ENCODE data around the gene RESF1. TPM values are rescaled to one million over a fixed set of nuclear protein-coding genes. Genes with fewer than 3 reads are reported as not detected.

The RESF1 gene, protein sequence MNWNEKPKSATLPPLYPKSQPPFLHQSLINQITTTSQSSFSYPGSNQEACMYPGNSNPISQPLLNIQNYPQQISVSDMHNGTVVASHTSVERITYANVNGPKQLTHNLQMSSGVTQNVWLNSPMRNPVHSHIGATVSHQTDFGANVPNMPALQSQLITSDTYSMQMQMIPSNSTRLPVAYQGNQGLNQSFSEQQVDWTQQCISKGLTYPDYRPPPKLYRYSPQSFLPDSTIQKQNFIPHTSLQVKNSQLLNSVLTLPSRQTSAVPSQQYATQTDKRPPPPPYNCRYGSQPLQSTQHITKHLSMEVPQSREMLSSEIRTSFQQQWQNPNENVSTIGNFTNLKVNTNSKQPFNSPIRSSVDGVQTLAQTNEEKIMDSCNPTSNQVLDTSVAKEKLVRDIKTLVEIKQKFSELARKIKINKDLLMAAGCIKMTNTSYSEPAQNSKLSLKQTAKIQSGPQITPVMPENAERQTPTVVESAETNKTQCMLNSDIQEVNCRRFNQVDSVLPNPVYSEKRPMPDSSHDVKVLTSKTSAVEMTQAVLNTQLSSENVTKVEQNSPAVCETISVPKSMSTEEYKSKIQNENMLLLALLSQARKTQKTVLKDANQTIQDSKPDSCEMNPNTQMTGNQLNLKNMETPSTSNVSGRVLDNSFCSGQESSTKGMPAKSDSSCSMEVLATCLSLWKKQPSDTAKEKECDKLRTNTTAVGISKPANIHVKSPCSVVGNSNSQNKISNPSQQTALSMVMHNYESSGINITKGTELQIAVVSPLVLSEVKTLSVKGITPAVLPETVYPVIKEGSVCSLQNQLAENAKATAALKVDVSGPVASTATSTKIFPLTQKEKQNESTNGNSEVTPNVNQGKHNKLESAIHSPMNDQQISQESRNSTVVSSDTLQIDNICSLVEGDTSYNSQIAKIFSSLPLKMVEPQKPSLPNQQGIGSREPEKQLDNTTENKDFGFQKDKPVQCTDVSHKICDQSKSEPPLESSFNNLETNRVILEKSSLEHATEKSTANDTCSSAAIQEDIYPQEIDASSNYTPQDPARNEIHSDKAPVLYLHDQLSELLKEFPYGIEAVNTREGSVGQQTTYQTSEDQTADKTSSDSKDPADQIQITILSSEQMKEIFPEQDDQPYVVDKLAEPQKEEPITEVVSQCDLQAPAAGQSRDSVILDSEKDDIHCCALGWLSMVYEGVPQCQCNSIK (N-terminal part only)
- total RNA-seq (2014; rRNA removed; shearing (Covaris generic)) (236 and 313 TPM in 2 replicates), polyA plus RNA-seq (2016; fragmentation: Nextera tagmentation; extraction: Ambion mirVana) (126 and 134 TPM in 2 replicates)
- long read RNA-seq, partial matches to known transcripts, result 24 of 28 reads
- long read RNA-seq, other reads (novel, unspliced or antisense), result 1 of 28 reads

DNA sequence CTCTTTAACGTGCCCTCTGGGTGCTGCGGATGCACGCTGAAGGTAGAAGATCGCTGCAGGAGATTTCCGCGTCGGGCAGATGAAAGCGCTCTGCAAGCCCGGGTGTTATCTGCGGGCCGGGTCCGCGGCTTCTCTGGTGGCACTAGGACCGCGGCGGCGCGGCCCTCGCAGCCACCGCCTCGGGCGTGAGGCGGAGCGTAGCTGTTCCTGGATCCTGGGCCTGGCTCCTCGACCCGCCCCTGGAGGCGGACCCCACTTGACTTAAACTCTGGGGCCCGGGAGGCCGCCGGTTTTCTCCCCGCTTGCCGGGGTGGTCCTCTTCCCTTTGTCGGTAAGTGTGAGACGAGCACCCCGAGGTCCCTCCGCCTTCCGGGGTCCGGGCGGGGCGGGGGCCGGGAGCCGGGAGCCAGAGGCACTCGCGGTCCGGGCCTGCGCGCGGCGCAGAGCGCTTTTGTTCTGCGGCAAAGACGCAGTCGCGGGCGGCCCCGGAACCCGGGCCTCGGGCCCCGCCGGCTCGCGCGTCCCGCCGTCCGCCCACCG, at the start of gene RESF1:
RESF1 (plus strand) TSS at position 255 of the 540 bp plus-strand sequence. CDS start 21,541 bp downstream, outside the sequence.
- ATAC-seq, result peak; percentile 96
- TF ChIP-seq EZH2 (IDR thresholded peaks at IDR 0.05; ENCODE audit: low read depth, unreplicated experiment) (no peak), STAT1 (IDR thresholded peaks at IDR 0.05; ENCODE audit: unreplicated experiment) (no peak), EZH2phosphoT487 (IDR thresholded peaks at IDR 0.05; ENCODE audit: unreplicated experiment) (no peak), ZNF114 (CRISPR knock-in tag; IDR thresholded peaks at IDR 0.05) (no peak), POLR2AphosphoS5 (IDR thresholded peaks at IDR 0.05; ENCODE audit: low read depth) (peak; percentile 80), ZNF331 (CRISPR knock-in tag; IDR thresholded peaks at IDR 0.05; ENCODE audit: low read depth) (no peak)
- TF ChIP-seq, protein P1, sequence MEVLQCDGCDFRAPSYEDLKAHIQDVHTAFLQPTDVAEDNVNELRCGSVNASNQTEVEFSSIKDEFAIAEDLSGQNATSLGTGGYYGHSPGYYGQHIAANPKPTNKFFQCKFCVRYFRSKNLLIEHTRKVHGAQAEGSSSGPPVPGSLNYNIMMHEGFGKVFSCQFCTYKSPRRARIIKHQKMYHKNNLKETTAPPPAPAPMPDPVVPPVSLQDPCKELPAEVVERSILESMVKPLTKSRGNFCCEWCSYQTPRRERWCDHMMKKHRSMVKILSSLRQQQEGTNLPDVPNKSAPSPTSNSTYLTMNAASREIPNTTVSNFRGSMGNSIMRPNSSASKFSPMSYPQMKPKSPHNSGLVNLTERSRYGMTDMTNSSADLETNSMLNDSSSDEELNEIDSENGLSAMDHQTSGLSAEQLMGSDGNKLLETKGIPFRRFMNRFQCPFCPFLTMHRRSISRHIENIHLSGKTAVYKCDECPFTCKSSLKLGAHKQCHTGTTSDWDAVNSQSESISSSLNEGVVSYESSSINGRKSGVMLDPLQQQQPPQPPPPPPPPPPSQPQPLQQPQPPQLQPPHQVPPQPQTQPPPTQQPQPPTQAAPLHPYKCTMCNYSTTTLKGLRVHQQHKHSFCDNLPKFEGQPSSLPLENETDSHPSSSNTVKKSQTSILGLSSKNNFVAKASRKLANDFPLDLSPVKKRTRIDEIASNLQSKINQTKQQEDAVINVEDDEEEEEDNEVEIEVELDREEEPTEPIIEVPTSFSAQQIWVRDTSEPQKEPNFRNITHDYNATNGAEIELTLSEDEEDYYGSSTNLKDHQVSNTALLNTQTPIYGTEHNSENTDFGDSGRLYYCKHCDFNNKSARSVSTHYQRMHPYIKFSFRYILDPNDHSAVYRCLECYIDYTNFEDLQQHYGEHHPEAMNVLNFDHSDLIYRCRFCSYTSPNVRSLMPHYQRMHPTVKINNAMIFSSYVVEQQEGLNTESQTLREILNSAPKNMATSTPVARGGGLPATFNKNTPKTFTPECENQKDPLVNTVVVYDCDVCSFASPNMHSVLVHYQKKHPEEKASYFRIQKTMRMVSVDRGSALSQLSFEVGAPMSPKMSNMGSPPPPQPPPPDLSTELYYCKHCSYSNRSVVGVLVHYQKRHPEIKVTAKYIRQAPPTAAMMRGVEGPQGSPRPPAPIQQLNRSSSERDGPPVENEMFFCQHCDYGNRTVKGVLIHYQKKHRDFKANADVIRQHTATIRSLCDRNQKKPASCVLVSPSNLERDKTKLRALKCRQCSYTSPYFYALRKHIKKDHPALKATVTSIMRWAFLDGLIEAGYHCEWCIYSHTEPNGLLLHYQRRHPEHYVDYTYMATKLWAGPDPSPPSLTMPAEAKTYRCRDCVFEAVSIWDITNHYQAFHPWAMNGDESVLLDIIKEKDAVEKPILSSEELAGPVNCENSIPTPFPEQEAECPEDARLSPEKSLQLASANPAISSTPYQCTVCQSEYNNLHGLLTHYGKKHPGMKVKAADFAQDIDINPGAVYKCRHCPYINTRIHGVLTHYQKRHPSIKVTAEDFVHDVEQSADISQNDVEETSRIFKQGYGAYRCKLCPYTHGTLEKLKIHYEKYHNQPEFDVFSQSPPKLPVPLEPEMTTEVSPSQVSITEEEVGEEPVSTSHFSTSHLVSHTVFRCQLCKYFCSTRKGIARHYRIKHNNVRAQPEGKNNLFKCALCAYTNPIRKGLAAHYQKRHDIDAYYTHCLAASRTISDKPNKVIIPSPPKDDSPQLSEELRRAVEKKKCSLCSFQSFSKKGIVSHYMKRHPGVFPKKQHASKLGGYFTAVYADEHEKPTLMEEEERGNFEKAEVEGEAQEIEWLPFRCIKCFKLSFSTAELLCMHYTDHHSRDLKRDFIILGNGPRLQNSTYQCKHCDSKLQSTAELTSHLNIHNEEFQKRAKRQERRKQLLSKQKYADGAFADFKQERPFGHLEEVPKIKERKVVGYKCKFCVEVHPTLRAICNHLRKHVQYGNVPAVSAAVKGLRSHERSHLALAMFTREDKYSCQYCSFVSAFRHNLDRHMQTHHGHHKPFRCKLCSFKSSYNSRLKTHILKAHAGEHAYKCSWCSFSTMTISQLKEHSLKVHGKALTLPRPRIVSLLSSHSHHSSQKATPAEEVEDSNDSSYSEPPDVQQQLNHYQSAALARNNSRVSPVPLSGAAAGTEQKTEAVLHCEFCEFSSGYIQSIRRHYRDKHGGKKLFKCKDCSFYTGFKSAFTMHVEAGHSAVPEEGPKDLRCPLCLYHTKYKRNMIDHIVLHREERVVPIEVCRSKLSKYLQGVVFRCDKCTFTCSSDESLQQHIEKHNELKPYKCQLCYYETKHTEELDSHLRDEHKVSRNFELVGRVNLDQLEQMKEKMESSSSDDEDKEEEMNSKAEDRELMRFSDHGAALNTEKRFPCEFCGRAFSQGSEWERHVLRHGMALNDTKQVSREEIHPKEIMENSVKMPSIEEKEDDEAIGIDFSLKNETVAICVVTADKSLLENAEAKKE (CRISPR knock-in tag; IDR thresholded peaks at IDR 0.05), result no peak
- TF ChIP-seq, protein P2, sequence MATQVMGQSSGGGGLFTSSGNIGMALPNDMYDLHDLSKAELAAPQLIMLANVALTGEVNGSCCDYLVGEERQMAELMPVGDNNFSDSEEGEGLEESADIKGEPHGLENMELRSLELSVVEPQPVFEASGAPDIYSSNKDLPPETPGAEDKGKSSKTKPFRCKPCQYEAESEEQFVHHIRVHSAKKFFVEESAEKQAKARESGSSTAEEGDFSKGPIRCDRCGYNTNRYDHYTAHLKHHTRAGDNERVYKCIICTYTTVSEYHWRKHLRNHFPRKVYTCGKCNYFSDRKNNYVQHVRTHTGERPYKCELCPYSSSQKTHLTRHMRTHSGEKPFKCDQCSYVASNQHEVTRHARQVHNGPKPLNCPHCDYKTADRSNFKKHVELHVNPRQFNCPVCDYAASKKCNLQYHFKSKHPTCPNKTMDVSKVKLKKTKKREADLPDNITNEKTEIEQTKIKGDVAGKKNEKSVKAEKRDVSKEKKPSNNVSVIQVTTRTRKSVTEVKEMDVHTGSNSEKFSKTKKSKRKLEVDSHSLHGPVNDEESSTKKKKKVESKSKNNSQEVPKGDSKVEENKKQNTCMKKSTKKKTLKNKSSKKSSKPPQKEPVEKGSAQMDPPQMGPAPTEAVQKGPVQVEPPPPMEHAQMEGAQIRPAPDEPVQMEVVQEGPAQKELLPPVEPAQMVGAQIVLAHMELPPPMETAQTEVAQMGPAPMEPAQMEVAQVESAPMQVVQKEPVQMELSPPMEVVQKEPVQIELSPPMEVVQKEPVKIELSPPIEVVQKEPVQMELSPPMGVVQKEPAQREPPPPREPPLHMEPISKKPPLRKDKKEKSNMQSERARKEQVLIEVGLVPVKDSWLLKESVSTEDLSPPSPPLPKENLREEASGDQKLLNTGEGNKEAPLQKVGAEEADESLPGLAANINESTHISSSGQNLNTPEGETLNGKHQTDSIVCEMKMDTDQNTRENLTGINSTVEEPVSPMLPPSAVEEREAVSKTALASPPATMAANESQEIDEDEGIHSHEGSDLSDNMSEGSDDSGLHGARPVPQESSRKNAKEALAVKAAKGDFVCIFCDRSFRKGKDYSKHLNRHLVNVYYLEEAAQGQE (IDR thresholded peaks at IDR 0.05; ENCODE audit: unreplicated experiment), result no peak
- TF ChIP-seq, protein P3, sequence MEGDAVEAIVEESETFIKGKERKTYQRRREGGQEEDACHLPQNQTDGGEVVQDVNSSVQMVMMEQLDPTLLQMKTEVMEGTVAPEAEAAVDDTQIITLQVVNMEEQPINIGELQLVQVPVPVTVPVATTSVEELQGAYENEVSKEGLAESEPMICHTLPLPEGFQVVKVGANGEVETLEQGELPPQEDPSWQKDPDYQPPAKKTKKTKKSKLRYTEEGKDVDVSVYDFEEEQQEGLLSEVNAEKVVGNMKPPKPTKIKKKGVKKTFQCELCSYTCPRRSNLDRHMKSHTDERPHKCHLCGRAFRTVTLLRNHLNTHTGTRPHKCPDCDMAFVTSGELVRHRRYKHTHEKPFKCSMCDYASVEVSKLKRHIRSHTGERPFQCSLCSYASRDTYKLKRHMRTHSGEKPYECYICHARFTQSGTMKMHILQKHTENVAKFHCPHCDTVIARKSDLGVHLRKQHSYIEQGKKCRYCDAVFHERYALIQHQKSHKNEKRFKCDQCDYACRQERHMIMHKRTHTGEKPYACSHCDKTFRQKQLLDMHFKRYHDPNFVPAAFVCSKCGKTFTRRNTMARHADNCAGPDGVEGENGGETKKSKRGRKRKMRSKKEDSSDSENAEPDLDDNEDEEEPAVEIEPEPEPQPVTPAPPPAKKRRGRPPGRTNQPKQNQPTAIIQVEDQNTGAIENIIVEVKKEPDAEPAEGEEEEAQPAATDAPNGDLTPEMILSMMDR (conservative IDR thresholded peaks at IDR 0.05; ENCODE audit: low read depth in 2 of 2), result no peak

More for the DNA sequence above, at the start of gene RESF1:
- peak within 1 kb of the TSS; percentile 77 for H3K27ac ChIP-seq (ENCODE audit: low read depth)
- peak within 1 kb of the TSS; percentile 90 for H3K4me2 ChIP-seq
- Mint-ChIP-seq H3K4me1 (peaks cover 35% of the 10 kb centered on the region), H3K4me3 (peak within 1 kb of the TSS; percentile 86), H3K9me3 (peaks cover 22% of the 10 kb centered on the region), H3K27ac (peak within 1 kb of the TSS; percentile 90), H3K27me3 (ENCODE audit: insufficient read depth, low read depth, poor library complexity) (peaks cover 5% of the 10 kb centered on the region), H3K36me3 (ENCODE audit: low read depth) (peaks cover 46% of the 10 kb centered on the region)
- H3K79me2 ChIP-seq (replicated peaks; ENCODE audit: insufficient read depth), result peaks cover 47% of the 10 kb centered on the region
- peaks cover 33% of the 10 kb centered on the region for H3K4me1 ChIP-seq (ENCODE audit: insufficient read depth)
- no peaks in the 10 kb centered on the region for H3K27me3 ChIP-seq (ENCODE audit: insufficient read depth)
- peaks cover 12% of the 10 kb centered on the region for H4K20me1 ChIP-seq (replicated peaks; ENCODE audit: insufficient read depth)
- peak within 1 kb of the TSS; percentile 92 for H3K4me3 ChIP-seq
- H3F3A ChIP-seq (replicated peaks; ENCODE audit: low read depth), result peaks cover 7% of the 10 kb centered on the region; the same call in 1 of the 2 replicates
- H3K36me3 ChIP-seq (ENCODE audit: insufficient read depth), result peaks cover 18% of the 10 kb centered on the region
- DNase-seq (ENCODE audit: low spot score), result peak; percentile 95
- peaks cover 3% of the 10 kb centered on the region; the same call in 1 of the 2 replicates for H3K9me2 ChIP-seq (ENCODE audit: insufficient read depth)
- H2AFZ ChIP-seq, result no peak within 1 kb of the TSS

Measured in GM23338 (cell line).